Mammary epithelial cell (primary cell): ENCODE measurements around the gene SOCS1.

ENCODE experiments used
- EZH2 ChIP-seq: IDR thresholded peaks from 2 replicates; pipeline ENCODE4 v1.6.1; 2012; ENCODE audit warnings: low read length, inconsistent platforms, borderline replicate concordance
- TF ChIP-seq, protein P1 (sequence below), 2 donors: IDR thresholded peaks in 1 of 2; conservative IDR thresholded peaks in 1 of 2; 2 replicates each; pipeline ENCODE4 v1.5.1; 2011 to 2012; ENCODE audit warnings: inconsistent platforms in 2 of 2, low read length in 2 of 2, mild to moderate bottlenecking in 2 of 2, control low read depth in 1 of 2, low read depth in 1 of 2; ENCODE audit not compliant: insufficient read depth in 1 of 2; ENCODE audit errors: extremely low read depth in 1 of 2

DNA sequence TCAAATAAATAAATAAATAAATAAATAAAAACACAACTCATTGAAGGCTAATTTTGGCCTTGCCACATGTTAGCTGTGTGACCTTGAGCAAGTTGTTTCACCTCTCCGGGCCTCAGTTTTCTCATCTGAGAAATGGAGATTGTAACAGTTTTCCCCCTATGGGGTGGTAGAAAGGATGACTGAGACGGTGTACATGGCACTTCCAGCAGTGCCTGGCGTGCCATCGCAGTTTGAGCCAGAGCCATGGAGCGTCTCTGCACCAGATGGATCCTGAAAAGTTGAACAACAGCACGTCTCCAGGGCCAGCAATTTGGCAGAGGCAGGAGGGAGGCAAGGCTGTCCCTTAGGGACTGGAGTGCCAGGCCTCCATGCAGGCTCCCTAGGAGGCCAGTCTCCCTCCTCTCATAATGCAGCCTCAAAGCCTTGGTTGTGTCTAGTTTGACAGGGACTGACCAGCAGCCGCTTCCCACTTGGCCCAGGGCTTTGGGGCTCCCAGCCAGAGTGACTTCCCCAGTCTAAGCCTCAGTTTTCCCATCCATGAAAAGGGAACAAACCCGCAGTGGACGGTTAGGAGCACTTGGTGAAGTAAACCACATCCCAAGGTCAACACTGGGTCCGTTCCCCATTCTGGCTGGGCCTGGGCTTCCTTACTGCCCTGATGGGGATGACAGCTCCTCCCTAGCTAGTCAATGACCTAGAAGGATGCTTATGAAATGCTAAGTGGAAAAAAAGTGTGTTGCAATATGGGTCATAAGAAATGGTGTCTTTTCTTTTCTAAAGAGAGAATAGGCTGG is 19.3 kb downstream of the SOCS1 start:
- TF ChIP-seq, protein P1, sequence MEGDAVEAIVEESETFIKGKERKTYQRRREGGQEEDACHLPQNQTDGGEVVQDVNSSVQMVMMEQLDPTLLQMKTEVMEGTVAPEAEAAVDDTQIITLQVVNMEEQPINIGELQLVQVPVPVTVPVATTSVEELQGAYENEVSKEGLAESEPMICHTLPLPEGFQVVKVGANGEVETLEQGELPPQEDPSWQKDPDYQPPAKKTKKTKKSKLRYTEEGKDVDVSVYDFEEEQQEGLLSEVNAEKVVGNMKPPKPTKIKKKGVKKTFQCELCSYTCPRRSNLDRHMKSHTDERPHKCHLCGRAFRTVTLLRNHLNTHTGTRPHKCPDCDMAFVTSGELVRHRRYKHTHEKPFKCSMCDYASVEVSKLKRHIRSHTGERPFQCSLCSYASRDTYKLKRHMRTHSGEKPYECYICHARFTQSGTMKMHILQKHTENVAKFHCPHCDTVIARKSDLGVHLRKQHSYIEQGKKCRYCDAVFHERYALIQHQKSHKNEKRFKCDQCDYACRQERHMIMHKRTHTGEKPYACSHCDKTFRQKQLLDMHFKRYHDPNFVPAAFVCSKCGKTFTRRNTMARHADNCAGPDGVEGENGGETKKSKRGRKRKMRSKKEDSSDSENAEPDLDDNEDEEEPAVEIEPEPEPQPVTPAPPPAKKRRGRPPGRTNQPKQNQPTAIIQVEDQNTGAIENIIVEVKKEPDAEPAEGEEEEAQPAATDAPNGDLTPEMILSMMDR (conservative IDR thresholded peaks at IDR 0.05 in 1 of 2, IDR thresholded peaks at IDR 0.05 in 1 of 2; ENCODE audit: extremely low read depth in 1 of 2, insufficient read depth in 1 of 2, low read depth in 1 of 2, low read length in 2 of 2) = no peak
- TF ChIP-seq EZH2 = no peak
